ENCODE measurements around the gene NLRC5.
A peak's percentile ranks its signal among the peaks of the same experiment; 100 is the strongest.
"Not testable (repeated sequence)": the region's sequence is repeated elsewhere in the genome, so short reads cannot be mapped to it uniquely, and the experiment has no call there.

The NLRC5 gene

GRCh38 chr16:56964243-56965148 lies 24.9 kb upstream of the NLRC5 start:
- DNase-seq (ENCODE audit: low spot score) = peak; percentile 50

GRCh38 chr16:56965149-56966092 lies 23.9 kb upstream of the NLRC5 start:
- DNase-seq (ENCODE audit: low spot score) = no peak

- no peak for DNase-seq (ENCODE audit: low spot score)
Measured at GRCh38 chr16:56966093-56966475, 23.3 kb upstream of the NLRC5 start.

- no peak for DNase-seq (ENCODE audit: low spot score)
Measured at GRCh38 chr16:56967733-56968132, 21.6 kb upstream of the NLRC5 start.

GRCh38 chr16:56969769-56970168 lies 19.6 kb upstream of the NLRC5 start:
- no peak for DNase-seq (ENCODE audit: low spot score)

- DNase-seq (ENCODE audit: low spot score) = peak; percentile 31
Measured at GRCh38 chr16:56970934-56971767, 18.2 kb upstream of the NLRC5 start.

GRCh38 chr16:56971768-56972043 lies 17.7 kb upstream of the NLRC5 start:
- no peak for DNase-seq (ENCODE audit: low spot score)

GRCh38 chr16:56972403-56973293 lies 16.7 kb upstream of the NLRC5 start:
- DNase-seq (ENCODE audit: low spot score) = no peak

GRCh38 chr16:56973294-56973689 lies 16.1 kb upstream of the NLRC5 start:
- DNase-seq (ENCODE audit: low spot score) = no peak

- DNase-seq (ENCODE audit: low spot score) = not testable (repeated sequence)
Measured at GRCh38 chr16:56973899-56974298, 15.5 kb upstream of the NLRC5 start.

GRCh38 chr16:56974549-56975300 lies 14.6 kb upstream of the NLRC5 start:
- DNase-seq (ENCODE audit: low spot score) = no peak

- DNase-seq (ENCODE audit: low spot score) = no peak
Measured at GRCh38 chr16:56975714-56976113, 13.6 kb upstream of the NLRC5 start.

GRCh38 chr16:56977216-56977615 lies 12.1 kb upstream of the NLRC5 start:
- DNase-seq (ENCODE audit: low spot score) = no peak

GRCh38 chr16:56977823-56978430 lies 11.4 kb upstream of the NLRC5 start:
- DNase-seq (ENCODE audit: low spot score) = no peak

- no peak for DNase-seq (ENCODE audit: low spot score)
Measured at GRCh38 chr16:56980201-56980535, 9.2 kb upstream of the NLRC5 start.

- DNase-seq (ENCODE audit: low spot score) = no peak
Measured at GRCh38 chr16:56980792-56981724, 8.3 kb upstream of the NLRC5 start.

- DNase-seq (ENCODE audit: low spot score) = no peak
Measured at GRCh38 chr16:56981729-56982271, 7.6 kb upstream of the NLRC5 start.

- no peak for DNase-seq (ENCODE audit: low spot score)
Measured at GRCh38 chr16:56982695-56983094, 6.7 kb upstream of the NLRC5 start.
